Esophagus muscularis mucosa (tissue), 3 donors: Measurements from ENCODE around the gene RASD2.

Experiments
- POLR2A ChIP-seq: fragments of 450-650 bp; IDR thresholded peaks from one replicate; pipeline ENCODE4 v1.6.1; 2017; ENCODE audit warnings: antibody characterized with exemption, moderate library complexity, mild to moderate bottlenecking, low read depth
- TF ChIP-seq, protein P1 (sequence below), 3 experiments: fragments of 200-600 bp in 2 of 3; fragments of 450-650 bp in 1 of 3; sonication (generic) in 2 of 3; IDR thresholded peaks; one replicate each; pipeline ENCODE4 v1.5.1; 2017 to 2019; ENCODE audit warnings: antibody characterized with exemption in 3 of 3, mild to moderate bottlenecking in 2 of 3, moderate library complexity in 1 of 3

DNA sequence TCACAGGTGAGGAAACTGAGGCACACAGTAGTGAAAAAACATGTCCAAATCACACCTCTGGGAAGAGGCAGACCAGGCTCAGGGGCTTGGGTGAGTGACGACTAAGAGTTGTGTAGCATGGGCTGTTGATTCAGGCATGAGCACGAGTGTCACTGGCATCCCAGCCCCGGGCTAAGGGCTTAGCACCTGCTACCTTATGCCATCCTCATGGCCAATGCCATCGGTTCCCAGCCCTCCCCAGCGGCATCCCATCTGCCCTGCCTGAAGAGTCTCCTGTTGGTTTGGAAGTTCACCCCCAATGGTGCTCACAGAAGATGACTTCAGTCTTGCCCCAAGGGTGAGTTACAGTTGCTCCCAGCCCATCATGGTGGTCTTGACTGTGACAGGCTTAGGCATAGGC lies 54.1 kb downstream of the RASD2 start:
- TF ChIP-seq, protein P1, sequence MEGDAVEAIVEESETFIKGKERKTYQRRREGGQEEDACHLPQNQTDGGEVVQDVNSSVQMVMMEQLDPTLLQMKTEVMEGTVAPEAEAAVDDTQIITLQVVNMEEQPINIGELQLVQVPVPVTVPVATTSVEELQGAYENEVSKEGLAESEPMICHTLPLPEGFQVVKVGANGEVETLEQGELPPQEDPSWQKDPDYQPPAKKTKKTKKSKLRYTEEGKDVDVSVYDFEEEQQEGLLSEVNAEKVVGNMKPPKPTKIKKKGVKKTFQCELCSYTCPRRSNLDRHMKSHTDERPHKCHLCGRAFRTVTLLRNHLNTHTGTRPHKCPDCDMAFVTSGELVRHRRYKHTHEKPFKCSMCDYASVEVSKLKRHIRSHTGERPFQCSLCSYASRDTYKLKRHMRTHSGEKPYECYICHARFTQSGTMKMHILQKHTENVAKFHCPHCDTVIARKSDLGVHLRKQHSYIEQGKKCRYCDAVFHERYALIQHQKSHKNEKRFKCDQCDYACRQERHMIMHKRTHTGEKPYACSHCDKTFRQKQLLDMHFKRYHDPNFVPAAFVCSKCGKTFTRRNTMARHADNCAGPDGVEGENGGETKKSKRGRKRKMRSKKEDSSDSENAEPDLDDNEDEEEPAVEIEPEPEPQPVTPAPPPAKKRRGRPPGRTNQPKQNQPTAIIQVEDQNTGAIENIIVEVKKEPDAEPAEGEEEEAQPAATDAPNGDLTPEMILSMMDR (IDR thresholded peaks at IDR 0.05), result no peak
- TF ChIP-seq POLR2A, result no peak
